ENCODE measurements around the gene RSAD2.

RSAD2 gene

DNA sequence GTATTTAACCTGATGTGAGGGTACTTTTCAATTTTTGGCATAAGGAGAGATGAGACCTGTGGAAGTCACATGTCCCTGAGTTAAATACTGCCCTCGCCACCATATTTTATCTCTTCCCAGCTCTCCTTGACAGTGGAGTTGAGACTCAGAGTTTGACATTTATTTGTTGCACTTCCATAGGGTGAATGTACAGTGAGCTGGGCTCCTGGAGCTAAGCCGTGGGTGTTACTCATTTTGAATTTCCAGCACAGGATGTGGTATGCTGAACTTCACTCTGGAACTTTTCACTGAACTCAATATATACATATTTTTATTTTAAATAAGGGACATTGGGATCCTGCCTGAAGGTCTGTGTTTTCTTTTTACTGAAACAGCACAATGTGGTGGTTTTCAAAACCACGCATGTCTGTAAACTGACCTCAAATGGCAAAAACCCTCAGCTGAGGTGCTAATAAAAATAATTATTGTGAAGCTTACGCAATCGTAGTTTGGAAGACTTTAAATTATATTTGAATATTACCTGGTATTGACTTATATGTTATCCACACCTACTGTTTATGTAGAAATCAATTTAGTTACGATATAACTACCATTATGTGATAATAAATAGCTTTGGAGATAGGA, 51.7 kb downstream of the RSAD2 start:
- Histone ChIP-seq H3K27ac (no peak overlapping the region), H3K4me3 (no peak overlapping the region)
- DNase-seq (ENCODE audit: low spot score): no peak
- TF ChIP-seq, protein P1, sequence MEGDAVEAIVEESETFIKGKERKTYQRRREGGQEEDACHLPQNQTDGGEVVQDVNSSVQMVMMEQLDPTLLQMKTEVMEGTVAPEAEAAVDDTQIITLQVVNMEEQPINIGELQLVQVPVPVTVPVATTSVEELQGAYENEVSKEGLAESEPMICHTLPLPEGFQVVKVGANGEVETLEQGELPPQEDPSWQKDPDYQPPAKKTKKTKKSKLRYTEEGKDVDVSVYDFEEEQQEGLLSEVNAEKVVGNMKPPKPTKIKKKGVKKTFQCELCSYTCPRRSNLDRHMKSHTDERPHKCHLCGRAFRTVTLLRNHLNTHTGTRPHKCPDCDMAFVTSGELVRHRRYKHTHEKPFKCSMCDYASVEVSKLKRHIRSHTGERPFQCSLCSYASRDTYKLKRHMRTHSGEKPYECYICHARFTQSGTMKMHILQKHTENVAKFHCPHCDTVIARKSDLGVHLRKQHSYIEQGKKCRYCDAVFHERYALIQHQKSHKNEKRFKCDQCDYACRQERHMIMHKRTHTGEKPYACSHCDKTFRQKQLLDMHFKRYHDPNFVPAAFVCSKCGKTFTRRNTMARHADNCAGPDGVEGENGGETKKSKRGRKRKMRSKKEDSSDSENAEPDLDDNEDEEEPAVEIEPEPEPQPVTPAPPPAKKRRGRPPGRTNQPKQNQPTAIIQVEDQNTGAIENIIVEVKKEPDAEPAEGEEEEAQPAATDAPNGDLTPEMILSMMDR (IDR thresholded peaks at IDR 0.05): no peak

DNA sequence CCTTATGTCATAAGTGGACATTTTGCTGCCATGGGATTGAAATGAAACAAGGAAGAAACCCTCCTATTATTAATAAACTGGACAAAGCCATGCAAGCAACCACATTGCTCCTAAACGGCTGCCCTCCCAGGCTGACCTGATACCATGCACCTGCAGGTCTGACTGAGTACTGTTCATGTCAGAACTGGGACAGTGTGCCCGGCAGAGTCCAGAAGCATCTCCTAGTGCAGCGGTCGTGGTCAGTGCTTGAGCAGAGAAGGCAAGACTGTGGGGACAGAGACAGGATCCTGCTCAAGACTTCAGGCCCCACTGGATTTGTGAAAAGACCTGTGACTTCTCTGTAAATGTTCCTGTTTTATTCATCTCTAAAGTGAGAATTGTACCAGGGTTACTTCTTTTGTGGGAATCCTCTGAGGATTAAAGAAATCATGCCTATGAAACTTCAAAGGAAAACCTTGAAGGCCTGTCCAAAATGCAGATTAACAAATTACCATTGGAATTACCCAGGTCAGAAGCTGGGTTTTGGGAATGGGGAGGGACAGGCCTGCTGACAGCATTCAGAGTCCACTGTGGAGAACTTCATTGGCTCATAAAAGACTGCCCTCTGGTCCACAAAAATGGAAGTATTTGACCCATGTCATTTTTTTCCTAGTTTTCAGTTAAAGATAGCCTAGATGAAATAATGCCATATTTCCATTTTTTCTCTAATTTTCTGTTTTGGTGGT, 53.5 kb downstream of the RSAD2 start:
- H3K27ac ChIP-seq: no peak overlapping the region
- TF ChIP-seq, protein P1 (IDR thresholded peaks at IDR 0.05): no peak
- no peak overlapping the region for H3K4me3 ChIP-seq
- no peak for DNase-seq (ENCODE audit: low spot score)

DNA sequence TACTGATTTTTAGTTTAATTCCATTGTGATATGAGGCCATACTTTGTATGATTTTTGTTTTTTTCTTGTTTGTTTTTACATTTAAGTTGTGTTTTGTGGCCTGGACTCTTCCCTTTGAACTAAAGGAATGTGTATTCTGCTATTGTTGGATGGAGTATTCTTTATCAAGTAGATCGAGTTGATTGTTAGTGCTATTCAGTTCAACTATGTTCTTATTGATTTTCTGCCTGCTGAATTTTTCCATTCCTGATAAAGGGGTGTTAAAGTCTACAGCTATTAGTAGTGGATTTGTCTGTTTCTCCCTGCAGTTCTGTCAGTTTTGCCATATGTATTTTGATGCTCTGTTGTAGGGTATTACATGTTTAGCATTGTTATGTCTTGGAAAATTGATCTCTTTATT, 54.2 kb downstream of the RSAD2 start:
- no peak overlapping the region for H3K27ac ChIP-seq
- no peak for DNase-seq (ENCODE audit: low spot score)
- TF ChIP-seq, protein P1 (IDR thresholded peaks at IDR 0.05): no peak
- H3K4me3 ChIP-seq: no peak overlapping the region

DNA sequence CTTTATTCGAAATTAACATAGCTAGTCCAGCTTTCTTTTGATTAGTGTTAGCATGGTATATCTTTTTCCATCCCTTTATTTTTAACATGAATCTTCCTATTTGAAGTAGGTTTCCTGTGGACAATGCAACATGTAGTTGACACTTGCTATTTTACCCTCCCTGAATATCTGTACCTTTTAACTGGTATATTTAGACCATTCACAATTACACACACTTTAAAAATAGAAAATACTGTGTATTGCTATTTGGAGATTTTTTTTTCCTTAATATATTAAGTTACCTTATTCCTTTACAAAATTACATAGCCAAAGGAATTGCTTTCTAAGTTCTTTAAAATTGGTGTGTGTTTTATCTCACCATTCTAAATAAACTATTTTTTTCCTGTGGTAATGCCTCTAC, 54.6 kb downstream of the RSAD2 start:
- TF ChIP-seq, protein P1 (IDR thresholded peaks at IDR 0.05): no peak

DNA sequence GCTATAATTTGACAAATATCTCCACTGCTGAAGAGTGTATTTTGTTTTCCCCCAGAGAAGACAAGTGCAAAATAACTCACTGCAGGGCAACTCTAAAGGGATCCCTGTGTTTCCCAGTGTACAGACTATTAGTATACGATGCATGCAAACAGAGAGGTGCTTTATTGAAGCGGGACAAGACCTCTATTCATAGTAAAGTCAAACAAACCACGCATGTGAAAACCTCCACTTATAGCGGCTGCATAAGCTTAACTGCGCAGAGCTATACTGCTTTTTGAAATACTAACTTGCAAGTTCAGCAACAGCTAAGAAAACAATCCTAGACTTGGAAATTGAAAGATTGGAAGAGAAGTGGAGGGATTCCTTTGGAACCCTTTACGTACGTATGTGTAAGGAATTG, 55.3 kb downstream of the RSAD2 start:
- no peak overlapping the region for H3K27ac ChIP-seq
- TF ChIP-seq, protein P1 (IDR thresholded peaks at IDR 0.05): no peak
- no peak overlapping the region for H3K4me3 ChIP-seq
- DNase-seq (ENCODE audit: low spot score): no peak

More for the DNA sequence above, 54.6 kb downstream of the RSAD2 start:
- Histone ChIP-seq H3K4me3 (no peak overlapping the region), H3K27ac (no peak overlapping the region)
- no peak for DNase-seq (ENCODE audit: low spot score)

DNA sequence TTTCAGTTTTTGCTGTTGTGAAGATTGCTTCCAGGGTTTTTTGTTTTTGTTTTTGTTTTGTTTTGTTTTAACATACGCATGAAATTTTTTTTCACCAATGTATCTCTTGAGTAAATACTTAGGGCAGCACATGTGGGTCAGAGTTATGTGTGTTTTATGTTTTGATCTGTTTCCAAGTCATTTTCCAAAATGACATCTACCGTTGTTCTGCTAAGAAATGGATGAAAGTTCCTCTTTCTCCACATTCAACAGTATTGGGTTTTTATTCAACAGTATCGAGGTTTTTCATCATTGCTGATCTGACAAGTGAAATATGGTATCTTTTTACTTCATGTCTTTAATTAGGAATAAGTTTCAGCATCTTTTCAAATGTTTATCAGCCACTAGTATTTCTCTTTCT, 56.3 kb downstream of the RSAD2 start:
- TF ChIP-seq, protein P1 (IDR thresholded peaks at IDR 0.05): no peak
- Histone ChIP-seq H3K4me3 (no peak overlapping the region), H3K27ac (no peak overlapping the region)
- no peak for DNase-seq (ENCODE audit: low spot score)

DNA sequence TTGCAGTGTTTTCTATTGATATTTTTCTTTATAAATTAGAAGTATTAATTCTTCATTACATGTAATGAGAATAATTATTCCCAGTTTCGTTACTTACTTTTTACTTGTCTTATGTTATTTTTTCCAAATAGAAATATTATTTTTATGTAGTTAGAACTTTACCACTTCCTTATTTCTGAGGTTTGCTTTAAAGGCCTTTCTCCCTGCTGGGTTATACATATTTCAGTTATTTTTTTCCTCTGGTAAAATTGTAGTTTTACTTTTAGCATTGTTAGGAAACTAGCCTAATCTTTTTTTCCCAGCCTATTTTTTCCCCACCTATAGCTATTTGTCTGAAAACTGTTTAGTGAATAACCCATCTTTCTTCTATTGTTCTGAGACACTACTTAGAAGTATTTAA, 56.8 kb downstream of the RSAD2 start:
- DNase-seq (ENCODE audit: low spot score): no peak
- H3K4me3 ChIP-seq: no peak overlapping the region
- H3K27ac ChIP-seq: no peak overlapping the region
- TF ChIP-seq, protein P1 (IDR thresholded peaks at IDR 0.05): no peak

All from coronary artery (tissue), 2 donors.